ENCODE results near the gene DAPK2.

The DAPK2 gene

GRCh38 chr15:63977119-63977518 is 69.2 kb downstream of the DAPK2 start:
- no peak for DNase-seq (ENCODE audit: low read depth)
- no peak overlapping the region for H3K4me3 ChIP-seq (ENCODE audit: low read depth, low read length)
- TF ChIP-seq, protein P1, sequence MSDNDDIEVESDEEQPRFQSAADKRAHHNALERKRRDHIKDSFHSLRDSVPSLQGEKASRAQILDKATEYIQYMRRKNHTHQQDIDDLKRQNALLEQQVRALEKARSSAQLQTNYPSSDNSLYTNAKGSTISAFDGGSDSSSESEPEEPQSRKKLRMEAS (IDR thresholded peaks at IDR 0.05; ENCODE audit: low read depth, low read length) = no peak
- TF ChIP-seq CTCF (IDR thresholded peaks at IDR 0.05; ENCODE audit: low read depth, low read length) (no peak), MYC (IDR thresholded peaks at IDR 0.05; ENCODE audit: low read depth, low read length) (no peak), POLR2A (IDR thresholded peaks at IDR 0.05; ENCODE audit: extremely low read depth, insufficient read length) (no peak)

GRCh38 chr15:63974021-63974420 is 72.3 kb downstream of the DAPK2 start:
- H3K4me3 ChIP-seq (ENCODE audit: low read depth, low read length) = no peak overlapping the region
- TF ChIP-seq, protein P1 (IDR thresholded peaks at IDR 0.05; ENCODE audit: low read depth, low read length) = no peak
- DNase-seq (ENCODE audit: low read depth) = no peak

GRCh38 chr15:63973212-63974009 is 72.9 kb downstream of the DAPK2 start:
- TF ChIP-seq CTCF (IDR thresholded peaks at IDR 0.05; ENCODE audit: low read depth, low read length) (no peak), POLR2A (IDR thresholded peaks at IDR 0.05; ENCODE audit: extremely low read depth, insufficient read length) (no peak), MYC (IDR thresholded peaks at IDR 0.05; ENCODE audit: low read depth, low read length) (no peak)
- TF ChIP-seq, protein P1 (IDR thresholded peaks at IDR 0.05; ENCODE audit: low read depth, low read length) = no peak
- H3K4me3 ChIP-seq (ENCODE audit: low read depth, low read length) = no peak overlapping the region
- DNase-seq (ENCODE audit: low read depth) = no peak

GRCh38 chr15:63972801-63973200 is 73.5 kb downstream of the DAPK2 start:
- TF ChIP-seq, protein P1 (IDR thresholded peaks at IDR 0.05; ENCODE audit: low read depth, low read length) = no peak
- TF ChIP-seq CTCF (IDR thresholded peaks at IDR 0.05; ENCODE audit: low read depth, low read length) (no peak), MYC (IDR thresholded peaks at IDR 0.05; ENCODE audit: low read depth, low read length) (no peak), POLR2A (IDR thresholded peaks at IDR 0.05; ENCODE audit: extremely low read depth, insufficient read length) (no peak)
- no peak for DNase-seq (ENCODE audit: low read depth)
- no peak overlapping the region for H3K4me3 ChIP-seq (ENCODE audit: low read depth, low read length)

DNA sequence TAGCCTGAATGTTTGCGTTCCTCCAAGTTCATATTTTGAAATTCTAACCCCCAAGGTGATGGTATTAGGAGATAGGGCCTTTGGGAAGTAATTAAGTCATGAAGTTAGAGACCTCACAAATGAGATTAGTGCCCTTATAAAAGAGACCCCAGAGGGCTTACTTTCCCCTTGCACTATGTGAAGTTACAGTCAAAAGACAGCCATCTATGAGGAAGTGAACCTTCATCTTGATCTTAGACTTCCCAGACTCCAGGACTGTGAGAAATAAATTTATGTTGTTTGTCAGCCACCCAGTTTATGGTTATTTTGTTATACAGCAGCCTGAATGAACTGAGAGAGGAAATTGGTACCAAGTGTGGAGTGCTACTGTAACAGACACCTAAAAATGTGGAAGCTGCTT is 74.4 kb downstream of the DAPK2 start:
- TF ChIP-seq, protein P1 (IDR thresholded peaks at IDR 0.05; ENCODE audit: low read depth, low read length) = no peak
- TF ChIP-seq CTCF (IDR thresholded peaks at IDR 0.05; ENCODE audit: low read depth, low read length) (no peak), MYC (IDR thresholded peaks at IDR 0.05; ENCODE audit: low read depth, low read length) (no peak), POLR2A (IDR thresholded peaks at IDR 0.05; ENCODE audit: extremely low read depth, insufficient read length) (no peak)
- no peak overlapping the region for H3K4me3 ChIP-seq (ENCODE audit: low read depth, low read length)
- DNase-seq (ENCODE audit: low read depth) = no peak

DNA sequence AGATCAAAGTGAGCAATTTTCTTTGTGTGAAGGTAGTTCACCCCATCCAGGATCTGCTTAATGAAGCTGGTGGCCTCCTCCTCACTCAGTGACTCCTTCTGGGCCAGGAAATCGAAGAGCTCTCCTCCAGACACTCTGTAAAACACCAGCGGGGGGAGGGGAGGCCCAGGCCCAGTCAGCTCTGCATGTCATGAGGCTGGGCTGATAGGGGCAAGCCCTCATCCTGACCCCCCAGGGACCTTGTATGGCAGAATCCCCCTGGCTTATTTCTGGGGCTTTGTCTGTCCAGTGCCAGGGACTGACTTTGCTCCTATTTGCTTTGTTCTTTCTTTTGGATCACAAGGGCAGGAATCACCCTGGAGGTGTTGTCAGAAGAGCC is 74.9 kb downstream of the DAPK2 start:
- TF ChIP-seq CTCF (IDR thresholded peaks at IDR 0.05; ENCODE audit: low read depth, low read length) (no peak), MYC (IDR thresholded peaks at IDR 0.05; ENCODE audit: low read depth, low read length) (no peak)
- no peak for DNase-seq (ENCODE audit: low read depth)
- H3K4me3 ChIP-seq (ENCODE audit: low read depth, low read length) = no peak overlapping the region
